Measurements from ENCODE around the gene MAGED1. TPM values are rescaled to one million over a fixed set of nuclear protein-coding genes. Genes with fewer than 3 reads are reported as not detected.

Gene MAGED1
- total RNA-seq, 1 donor from 2014 or later = 74.5 TPM

DNA sequence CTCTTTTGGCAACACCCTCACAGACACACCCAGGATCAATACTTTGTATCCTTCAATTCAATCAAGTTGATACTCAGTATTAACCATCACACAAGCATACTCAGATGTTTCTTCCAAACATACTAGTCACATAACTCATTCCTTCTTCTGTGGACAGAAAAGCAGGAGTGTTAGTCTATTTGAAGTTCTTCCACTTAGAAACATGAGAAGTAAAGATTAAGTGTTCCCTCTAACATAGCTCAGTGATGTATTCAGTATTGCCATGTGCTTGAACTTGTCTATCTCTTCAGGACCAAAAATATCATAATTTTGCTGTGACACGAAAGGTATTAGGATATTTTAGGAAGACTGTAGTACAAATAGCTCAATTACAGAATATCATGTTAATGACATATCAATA, 25.8 kb upstream of the MAGED1 start:
- no peak overlapping the region for H3K27ac ChIP-seq
- intact Hi-C loops (cut with DNase I) = no loop called here
- no peak overlapping the region for H3K4me3 ChIP-seq
- no peak for DNase-seq (ENCODE audit: low spot score in 2 of 2)
- no peaks in the 10 kb centered on the region for H3K9me3 ChIP-seq
- H3K36me3 ChIP-seq = no peaks in the 10 kb centered on the region
- H3K27me3 ChIP-seq = no peaks in the 10 kb centered on the region
- H3K4me1 ChIP-seq = no peaks in the 10 kb centered on the region
- no peak for TF ChIP-seq CTCF (IDR thresholded peaks at IDR 0.05)

- Histone ChIP-seq H3K4me3 (no peak overlapping the region), H3K36me3 (no peaks in the 10 kb centered on the region), H3K27ac (no peak overlapping the region), H3K9me3 (no peaks in the 10 kb centered on the region), H3K27me3 (no peaks in the 10 kb centered on the region), H3K4me1 (no peaks in the 10 kb centered on the region)
- DNase-seq (ENCODE audit: low spot score in 2 of 2) = no peak
- no peak for TF ChIP-seq CTCF (IDR thresholded peaks at IDR 0.05)
- intact Hi-C loops (cut with DNase I) = no loop called here
These were observed 23.1 kb upstream of the MAGED1 start for GRCh38 chrX:51870354-51870753.

DNA sequence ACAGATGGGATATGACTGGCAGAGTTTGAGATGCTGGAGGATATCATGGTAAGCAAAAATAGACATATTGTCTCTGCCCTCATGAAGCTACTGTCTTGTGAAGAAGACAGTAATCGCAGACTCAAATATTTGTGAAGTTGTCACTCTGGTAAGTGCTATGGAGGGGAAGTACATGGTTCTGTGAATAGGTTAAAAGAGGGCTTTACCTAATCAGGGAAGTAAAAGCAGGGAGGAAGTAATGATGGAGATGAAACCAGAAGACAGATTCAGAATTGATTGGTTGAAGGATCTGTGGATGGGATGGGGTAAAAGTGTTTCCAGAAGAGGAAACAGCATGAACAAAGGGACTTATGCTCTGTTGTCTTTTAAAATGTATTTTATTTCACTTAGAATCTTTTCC, 19.3 kb upstream of the MAGED1 start:
- H3K4me3 ChIP-seq = no peak overlapping the region
- no peak for TF ChIP-seq CTCF (IDR thresholded peaks at IDR 0.05)
- no peak overlapping the region for H3K27ac ChIP-seq
- H3K9me3 ChIP-seq = no peaks in the 10 kb centered on the region
- no peaks in the 10 kb centered on the region for H3K36me3 ChIP-seq
- intact Hi-C loops (cut with DNase I) = no loop called here
- H3K27me3 ChIP-seq = no peaks in the 10 kb centered on the region
- H3K4me1 ChIP-seq = no peaks in the 10 kb centered on the region
- no peak for DNase-seq (ENCODE audit: low spot score in 2 of 2)

DNA sequence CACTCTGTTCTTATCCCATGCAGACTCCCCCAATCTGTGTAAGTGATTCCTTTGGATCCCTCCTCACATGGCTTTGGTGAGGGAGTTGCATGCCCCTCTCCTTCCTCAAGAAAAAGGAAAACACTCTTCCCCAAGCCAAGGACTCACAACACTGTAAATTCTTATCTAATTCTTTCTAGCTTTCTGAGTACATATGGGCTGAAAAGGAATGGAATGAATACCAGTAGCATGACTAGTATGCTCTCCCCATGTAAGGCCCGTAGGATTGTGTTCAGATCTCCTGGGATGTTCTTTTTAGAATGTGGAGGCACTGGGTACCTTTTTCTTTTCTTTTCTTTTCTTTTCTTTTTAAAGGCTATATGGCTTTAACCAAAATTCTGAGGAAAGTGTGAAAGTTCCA, 17.0 kb upstream of the MAGED1 start:
- Histone ChIP-seq H3K9me3 (no peaks in the 10 kb centered on the region), H3K36me3 (no peaks in the 10 kb centered on the region), H3K4me3 (no peak overlapping the region), H3K4me1 (no peaks in the 10 kb centered on the region), H3K27ac (no peak overlapping the region), H3K27me3 (no peaks in the 10 kb centered on the region)
- no peak for TF ChIP-seq CTCF (IDR thresholded peaks at IDR 0.05)
- intact Hi-C loops (cut with DNase I) = no loop called here
- no peak for DNase-seq (ENCODE audit: low spot score in 2 of 2)

DNA sequence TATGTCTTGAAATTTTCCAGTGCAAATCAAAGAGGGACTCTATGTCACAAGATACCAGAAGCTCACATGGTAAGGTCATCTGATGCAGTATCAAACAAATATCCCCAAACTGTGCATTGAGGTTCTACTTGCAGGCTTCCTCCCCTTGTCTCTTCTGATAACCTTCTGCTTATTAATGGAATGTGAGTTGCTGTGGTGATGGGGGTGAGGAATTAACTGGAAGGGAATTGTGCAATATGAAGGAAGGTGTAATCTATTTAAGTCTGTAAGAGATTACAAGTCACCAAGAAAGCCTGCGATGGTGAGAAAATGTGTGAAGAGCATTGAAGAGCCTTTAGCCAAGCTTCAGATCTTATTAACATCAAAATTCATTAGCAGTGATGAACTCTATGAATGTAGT, 15.4 kb upstream of the MAGED1 start:
- H3K4me3 ChIP-seq = no peak overlapping the region
- no peaks in the 10 kb centered on the region for H3K36me3 ChIP-seq
- H3K27ac ChIP-seq = no peak overlapping the region
- no peaks in the 10 kb centered on the region for H3K4me1 ChIP-seq
- no peaks in the 10 kb centered on the region for H3K27me3 ChIP-seq
- intact Hi-C loops (cut with DNase I) = no loop called here
- no peak for DNase-seq (ENCODE audit: low spot score in 2 of 2)
- TF ChIP-seq CTCF (IDR thresholded peaks at IDR 0.05) = no peak
- no peaks in the 10 kb centered on the region for H3K9me3 ChIP-seq

DNA sequence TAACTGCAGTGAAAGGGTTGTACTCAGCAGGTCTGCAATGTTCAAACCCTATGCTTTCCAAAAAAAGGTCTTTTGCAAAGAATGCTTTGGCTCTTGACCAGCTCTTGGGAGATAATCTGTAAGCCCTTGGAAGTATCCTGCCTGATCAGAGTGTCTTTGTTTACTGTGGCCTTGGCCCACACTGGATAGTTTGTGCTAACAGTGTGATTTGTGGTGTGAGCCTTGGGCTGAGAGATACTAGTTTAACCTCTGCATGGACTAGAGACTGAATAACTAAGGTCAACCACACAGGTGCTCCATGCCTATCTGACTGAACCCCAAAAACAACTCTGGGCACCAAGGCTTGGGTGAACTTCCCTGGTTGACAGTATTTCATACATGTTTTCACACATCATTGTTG, 3.6 kb upstream of the MAGED1 start:
- Histone ChIP-seq H3K9me3 (no peaks in the 10 kb centered on the region), H3K4me3 (no peak overlapping the region), H3K36me3 (no peaks in the 10 kb centered on the region), H3K27me3 (no peaks in the 10 kb centered on the region), H3K27ac (no peak overlapping the region), H3K4me1 (no peaks in the 10 kb centered on the region)
- TF ChIP-seq CTCF (IDR thresholded peaks at IDR 0.05) = no peak
- intact Hi-C loops (cut with DNase I) = loop anchor here (5.0 to 10.0 kb wide), 3 partner anchors 372 to 1205 kb away; partner anchors contain the start of gene KANTR
- DNase-seq (ENCODE audit: low spot score in 2 of 2) = no peak
